MM.1S (cell line): ENCODE data around the gene CCDC158.

Experiments used
- DNase-seq: peaks from one replicate; pipeline ENCODE4 v3.0.0-alpha.2; 2015
- H2AFZ ChIP-seq: fragments of 300-600 bp; sonication (generic); 2 replicates; pipeline ENCODE4 v1.6.0; 2016; ENCODE audit warnings: antibody characterized with exemption, low read length
- H3F3A ChIP-seq: fragments of 300-600 bp; sonication (generic); 2 replicates; pipeline ENCODE4 v1.6.1; 2016; ENCODE audit warnings: mild to moderate bottlenecking, antibody characterized with exemption, low read length, moderate library complexity, mixed read lengths; ENCODE audit not compliant: insufficient read depth
- H3K27ac ChIP-seq: fragments of 300-600 bp; sonication (generic); 2 replicates; pipeline ENCODE4 v1.5.1; 2016; ENCODE audit warnings: mild to moderate bottlenecking, low read length
- H3K27me3 ChIP-seq: fragments of 300-600 bp; sonication (generic); replicated peaks from 2 replicates; pipeline ENCODE4 v1.6.0; 2016; ENCODE audit warnings: low read length; ENCODE audit not compliant: insufficient read depth
- H3K36me3 ChIP-seq: fragments of 300-600 bp; sonication (generic); replicated peaks from 2 replicates; pipeline ENCODE4 v1.6.1; 2016; ENCODE audit warnings: mild to moderate bottlenecking, low read length, mixed read lengths; ENCODE audit not compliant: insufficient read depth
- H3K4me1 ChIP-seq: fragments of 300-600 bp; sonication (generic); 2 replicates; pipeline ENCODE4 v1.6.1; 2016; ENCODE audit warnings: low read length, mixed read lengths
- H3K4me2 ChIP-seq: fragments of 300-600 bp; sonication (generic); 2 replicates; pipeline ENCODE4 v1.6.0; 2016; ENCODE audit warnings: low read depth, low read length
- H3K4me3 ChIP-seq: fragments of 300-600 bp; sonication (generic); 2 replicates; pipeline ENCODE4 v1.5.1; 2016; ENCODE audit warnings: low read length, mixed read lengths
- H3K79me2 ChIP-seq: fragments of 300-600 bp; sonication (generic); 2 replicates; pipeline ENCODE4 v1.6.1; 2016; ENCODE audit warnings: mixed run types, low read length, mixed read lengths
- H3K9ac ChIP-seq: fragments of 300-600 bp; sonication (generic); 2 replicates; pipeline ENCODE4 v1.6.1; 2016; ENCODE audit warnings: low read length, mixed read lengths
- H3K9me2 ChIP-seq: fragments of 300-600 bp; sonication (generic); replicated peaks from 2 replicates; pipeline ENCODE4 v1.6.1; 2016; ENCODE audit warnings: mild to moderate bottlenecking, low read length, mixed read lengths; ENCODE audit not compliant: insufficient read depth
- H3K9me3 ChIP-seq: fragments of 300-600 bp; sonication (generic); replicated peaks from 2 replicates; pipeline ENCODE4 v1.6.1; 2016; ENCODE audit warnings: mild to moderate bottlenecking, low read length, mixed read lengths; ENCODE audit not compliant: insufficient read depth
- H4K20me1 ChIP-seq: fragments of 300-600 bp; sonication (generic); 2 replicates; pipeline ENCODE4 v1.6.1; 2016; ENCODE audit warnings: mild to moderate bottlenecking, low read length, moderate library complexity, mixed read lengths; ENCODE audit not compliant: insufficient read depth
- CTCF ChIP-seq: fragments of 300-600 bp; sonication (generic); IDR thresholded peaks from 2 replicates; pipeline ENCODE4 v1.5.1; 2016; ENCODE audit warnings: antibody characterized with exemption, low read length, mixed read lengths
- EZH2 ChIP-seq: fragments of 300-600 bp; sonication (generic); optimal IDR thresholded peaks from 2 replicates; pipeline ENCODE3; 2017; ENCODE audit warnings: low read depth, mild to moderate bottlenecking, antibody characterized with exemption, low read length, mixed read lengths
- EZH2phosphoT487 ChIP-seq: fragments of 300-600 bp; sonication (generic); IDR thresholded peaks from 2 replicates; pipeline ENCODE4 v1.6.1; 2018; ENCODE audit warnings: antibody characterized with exemption, low read length

The CCDC158 gene

GRCh38 chr4:76386566-76387305 lies 34.2 kb downstream of the CCDC158 start:
- no peak for DNase-seq
- no peaks in the 10 kb centered on the region for H3K36me3 ChIP-seq
- TF ChIP-seq EZH2phosphoT487 (no peak), CTCF (no peak), EZH2 (no peak)
- peaks cover 5% of the 10 kb centered on the region; the same call in 1 of the 2 replicates for H3K4me1 ChIP-seq
- no peak overlapping the region for H3K9ac ChIP-seq
- no peak overlapping the region for H3K27ac ChIP-seq
- H3K4me3 ChIP-seq: no peak overlapping the region
- H2AFZ ChIP-seq: no peak overlapping the region
- no peak overlapping the region for H3K4me2 ChIP-seq
- H3K79me2 ChIP-seq: no peaks in the 10 kb centered on the region
- H4K20me1 ChIP-seq: no peaks in the 10 kb centered on the region
- no peaks in the 10 kb centered on the region for H3F3A ChIP-seq
- H3K9me2 ChIP-seq: no peaks in the 10 kb centered on the region
- no peaks in the 10 kb centered on the region for H3K9me3 ChIP-seq
- no peaks in the 10 kb centered on the region for H3K27me3 ChIP-seq

- DNase-seq: no peak
- no peaks in the 10 kb centered on the region for H3K9me2 ChIP-seq
- no peak overlapping the region for H3K4me3 ChIP-seq
- no peak overlapping the region for H3K9ac ChIP-seq
- H3K4me1 ChIP-seq: peaks cover 5% of the 10 kb centered on the region; the same call in 1 of the 2 replicates
- H3K27me3 ChIP-seq: no peaks in the 10 kb centered on the region
- no peaks in the 10 kb centered on the region for H3K36me3 ChIP-seq
- H3K4me2 ChIP-seq: no peak overlapping the region
- no peak overlapping the region for H2AFZ ChIP-seq
- TF ChIP-seq EZH2 (no peak), EZH2phosphoT487 (no peak), CTCF (no peak)
- no peaks in the 10 kb centered on the region for H4K20me1 ChIP-seq
- no peaks in the 10 kb centered on the region for H3F3A ChIP-seq
- H3K79me2 ChIP-seq: no peaks in the 10 kb centered on the region
- H3K9me3 ChIP-seq: no peaks in the 10 kb centered on the region
- no peak overlapping the region for H3K27ac ChIP-seq
Measured at GRCh38 chr4:76385974-76386373, 35.0 kb downstream of the CCDC158 start.

- H3K9me3 ChIP-seq: no peaks in the 10 kb centered on the region
- H3K27ac ChIP-seq: no peak overlapping the region
- peaks cover 5% of the 10 kb centered on the region; the same call in 1 of the 2 replicates for H3K4me1 ChIP-seq
- H4K20me1 ChIP-seq: no peaks in the 10 kb centered on the region
- TF ChIP-seq EZH2 (no peak), EZH2phosphoT487 (no peak), CTCF (no peak)
- H3K9ac ChIP-seq: no peak overlapping the region
- no peaks in the 10 kb centered on the region for H3K36me3 ChIP-seq
- DNase-seq: no peak
- no peak overlapping the region for H3K4me2 ChIP-seq
- no peaks in the 10 kb centered on the region for H3K9me2 ChIP-seq
- no peak overlapping the region for H3K4me3 ChIP-seq
- H3F3A ChIP-seq: no peaks in the 10 kb centered on the region
- H3K79me2 ChIP-seq: no peaks in the 10 kb centered on the region
- no peak overlapping the region for H2AFZ ChIP-seq
- H3K27me3 ChIP-seq: no peaks in the 10 kb centered on the region
Measured at GRCh38 chr4:76384052-76384451, 36.9 kb downstream of the CCDC158 start.
